GOT3 (cell line): ENCODE data around the gene GRID2IP.

Experiments
- DNase-seq: peaks from one replicate; lab custom pipeline; 2025; ENCODE audit warnings: mixed read lengths; lab: John Stamatoyannopoulos, UW

GRID2IP gene

GRCh38 chr7:6562106-6562505 is 10.8 kb upstream of the GRID2IP start:
- DNase-seq: no peak

- DNase-seq: no peak
Measured at GRCh38 chr7:6559896-6560295, 8.6 kb upstream of the GRID2IP start.

- DNase-seq: no peak
Measured at GRCh38 chr7:6558837-6559236, 7.6 kb upstream of the GRID2IP start.

- no peak for DNase-seq
Measured at GRCh38 chr7:6556196-6556595, 4.9 kb upstream of the GRID2IP start.

- no peak for DNase-seq
Measured at GRCh38 chr7:6554848-6555247, 3.6 kb upstream of the GRID2IP start.

- no peak for DNase-seq
Measured at GRCh38 chr7:6553448-6554044, 2.3 kb upstream of the GRID2IP start.

GRCh38 chr7:6547400-6547799 is 3.9 kb downstream of the GRID2IP start:
- DNase-seq: no peak

GRCh38 chr7:6546498-6547251 is 4.6 kb downstream of the GRID2IP start:
- no peak for DNase-seq

- DNase-seq: no peak
Measured at GRCh38 chr7:6545398-6546126, 5.7 kb downstream of the GRID2IP start.

GRCh38 chr7:6542368-6542767 is 8.9 kb downstream of the GRID2IP start:
- no peak for DNase-seq

GRCh38 chr7:6536262-6537260 is 14.7 kb downstream of the GRID2IP start:
- no peak for DNase-seq

- DNase-seq: no peak
Measured at GRCh38 chr7:6533893-6534495, 17.3 kb downstream of the GRID2IP start.

GRCh38 chr7:6532516-6532915 is 18.7 kb downstream of the GRID2IP start:
- DNase-seq: no peak

GRCh38 chr7:6531492-6532279 is 19.6 kb downstream of the GRID2IP start:
- DNase-seq: no peak

- DNase-seq: no peak
Measured at GRCh38 chr7:6530626-6531491, 20.4 kb downstream of the GRID2IP start.

- no peak for DNase-seq
Measured at GRCh38 chr7:6529643-6530042, 21.6 kb downstream of the GRID2IP start.

GRCh38 chr7:6528401-6529130 is 22.7 kb downstream of the GRID2IP start:
- no peak for DNase-seq

- no peak for DNase-seq
Measured at GRCh38 chr7:6526997-6527378, 24.3 kb downstream of the GRID2IP start.
